SHP77 treated with DMSO at 0.1 percent for 48 hours (cell line): ENCODE data around the gene CDV3.
"Not testable (repeated sequence)": the region's sequence is repeated elsewhere in the genome, so short reads cannot be mapped to it uniquely, and the experiment has no call there.

ENCODE experiments used
- DNase-seq: peaks from one replicate; lab custom pipeline; 2025; lab: John Stamatoyannopoulos, UW

Gene CDV3

GRCh38 chr3:133573629-133574194 is at the start of gene CDV3:
Gene CDV3 (plus strand): TSS chr3:133573686. CDS start chr3:133574045, 359 bp downstream.
- no peak for DNase-seq

GRCh38 chr3:133523758-133524157 is 49.7 kb upstream of the CDV3 start:
- DNase-seq: not testable (repeated sequence)

- no peak for DNase-seq
Observed at GRCh38 chr3:133525435-133525834, 48.1 kb upstream of the CDV3 start.

GRCh38 chr3:133527081-133527715 is 46.3 kb upstream of the CDV3 start:
- DNase-seq: no peak

GRCh38 chr3:133529809-133530208 is 43.7 kb upstream of the CDV3 start:
- DNase-seq: no peak

GRCh38 chr3:133531981-133532380 is 41.5 kb upstream of the CDV3 start:
- no peak for DNase-seq

GRCh38 chr3:133532951-133533350 is 40.5 kb upstream of the CDV3 start:
- no peak for DNase-seq

- no peak for DNase-seq
Observed at GRCh38 chr3:133535971-133536881, 37.3 kb upstream of the CDV3 start.

- not testable (repeated sequence) for DNase-seq
Observed at GRCh38 chr3:133537131-133537530, 36.4 kb upstream of the CDV3 start.

- DNase-seq: no peak
Observed at GRCh38 chr3:133538154-133538553, 35.3 kb upstream of the CDV3 start.

GRCh38 chr3:133540896-133541674 is 32.4 kb upstream of the CDV3 start:
- DNase-seq: no peak

- DNase-seq: no peak
Observed at GRCh38 chr3:133542871-133543270, 30.6 kb upstream of the CDV3 start.

GRCh38 chr3:133544983-133545382 is 28.5 kb upstream of the CDV3 start:
- DNase-seq: not testable (repeated sequence)

GRCh38 chr3:133547432-133548041 is 25.9 kb upstream of the CDV3 start:
- DNase-seq: no peak

- DNase-seq: no peak
Observed at GRCh38 chr3:133548090-133548489, 25.4 kb upstream of the CDV3 start.

GRCh38 chr3:133549565-133549964 is 23.9 kb upstream of the CDV3 start:
- no peak for DNase-seq

GRCh38 chr3:133551589-133551988 is 21.9 kb upstream of the CDV3 start:
- DNase-seq: not testable (repeated sequence)

GRCh38 chr3:133561679-133562078 is 11.8 kb upstream of the CDV3 start:
- no peak for DNase-seq

- no peak for DNase-seq
Observed at GRCh38 chr3:133562376-133562775, 11.1 kb upstream of the CDV3 start.

- DNase-seq: no peak
Observed at GRCh38 chr3:133563186-133563591, 10.3 kb upstream of the CDV3 start.

- DNase-seq: no peak
Observed at GRCh38 chr3:133563816-133564215, 9.7 kb upstream of the CDV3 start.
